Right cardiac atrium (tissue), 5 donors: ENCODE measurements around the gene ZDHHC9. TPM values are rescaled to one million over a fixed set of nuclear protein-coding genes. Genes with fewer than 3 reads are reported as not detected.

ENCODE experiments used
- ATAC-seq, 2 donors: fragments of 200-7000 bp; cut with Tn5 transposase; one replicate each; pipeline versions ENCODE4 v1.8.0 to v1.9.1; 2020; ENCODE audit warnings: moderate library complexity in 2 of 2, mild to moderate bottlenecking in 1 of 2
- DNase-seq, 3 donors: peaks; one replicate each; pipeline ENCODE4 v3.0.0-alpha.2; 2020
- H3K27ac ChIP-seq: one replicate; pipeline ENCODE4 v1.5.1; 2013; ENCODE audit warnings: mild to moderate bottlenecking, low read length, control low read depth, moderate library complexity
- H3K27me3 ChIP-seq: one replicate; pipeline ENCODE4 v1.6.1; 2013; ENCODE audit not compliant: control insufficient read depth, insufficient read depth
- H3K4me1 ChIP-seq: one replicate; pipeline ENCODE4 v1.6.1; 2013; ENCODE audit warnings: low read length; ENCODE audit not compliant: control insufficient read depth, insufficient read depth
- H3K4me3 ChIP-seq: one replicate; pipeline ENCODE4 v1.5.1; 2013; ENCODE audit warnings: low read length, control low read depth
- H3K9me3 ChIP-seq: one replicate; pipeline ENCODE4 v1.6.1; 2013; ENCODE audit warnings: low read length; ENCODE audit not compliant: control insufficient read depth
- WGBS: extraction: QIAGEN DNeasy Blood & Tissue Kit; methylation state at CpG from one replicate; pipeline ENCODE4 v1.1.7; 2013; 5-methylcytosine and 5-hydroxymethylcytosine counted together
- intact Hi-C, 4 donors: fragments of 100-400 bp; cut with DNase I; formaldehyde crosslinking; loops; one replicate each; pipeline versions ENCODE4 v1.11.0 to v1.14.0; 2022 to 2023
- polyA plus RNA-seq: library from polyadenylated mRNA; stranded (reverse); fragments of 200-250 nt; gene quantifications from one replicate; pipeline ENCODE4 v1.2.3, GENCODE V29; 2013
- total RNA-seq, 4 donors: library from RNA; stranded (reverse); fragmentation: NEBNext Ultra II Directional; extraction: Animal tissue kit (Norgen Biotek cat#: 25700); gene quantifications; one replicate each; pipeline ENCODE4 v1.2.1, GENCODE V29; 2021
- donor health status: healthy with polysubstance abuse.
- donor health status: DM: no; HTN: yes; CAD: no.
- donor health status: DM: no; HTN: no; CAD: no.
- donor health status: DM: no; HTN: yes; CAD: no; lungs with severe emphysema.
- donor health status: DM: yes; HTN: yes; CAD: no.

ZDHHC9 gene
- total and polyA plus RNA-seq, 5 donors: 6.3 to 16.7 (median 11.2) TPM

- Histone ChIP-seq H3K27me3 (no peaks in the 10 kb centered on the region), H3K4me1 (peaks cover 2% of the 10 kb centered on the region), H3K4me3 (no peak overlapping the region), H3K27ac (no peak overlapping the region), H3K9me3 (no peaks in the 10 kb centered on the region)
- DNase-seq: peak in 1 of 3 donors; percentile 56
- ATAC-seq: peak in 1 of 2 donors; percentile 17
- intact Hi-C loops: no loop called here
- WGBS: 67% methylated on average over 9 of the region's 9 CpGs
These were observed 83.5 kb downstream of the ZDHHC9 start for GRCh38 chrX:129760155-129760554.

- Histone ChIP-seq H3K27ac (no peak overlapping the region), H3K27me3 (no peaks in the 10 kb centered on the region), H3K9me3 (no peaks in the 10 kb centered on the region), H3K4me1 (peaks cover 2% of the 10 kb centered on the region), H3K4me3 (no peak overlapping the region)
- WGBS: 32% methylated on average over 14 of the region's 14 CpGs
- intact Hi-C loops: no loop called here
- DNase-seq: peak; percentile 46 to 70 (median 69)
- peak; percentile 72 to 74 for ATAC-seq
These were observed 84.1 kb downstream of the ZDHHC9 start for GRCh38 chrX:129759576-129760061.

- DNase-seq: no peak
- WGBS: 67% methylated on average over 18 of the region's 18 CpGs
- intact Hi-C loops: no loop called here
- Histone ChIP-seq H3K4me1 (peaks cover 2% of the 10 kb centered on the region), H3K27ac (no peak overlapping the region), H3K4me3 (no peak overlapping the region), H3K9me3 (no peaks in the 10 kb centered on the region), H3K27me3 (no peaks in the 10 kb centered on the region)
- no peak for ATAC-seq
These were observed 87.7 kb downstream of the ZDHHC9 start for GRCh38 chrX:129755779-129756650.

- 47% methylated on average over 22 of the region's 22 CpGs for WGBS
- no peak for ATAC-seq
These were observed 89.3 kb downstream of the ZDHHC9 start for GRCh38 chrX:129754056-129755024.

More at GRCh38 chrX:129754056-129755024, 89.3 kb downstream of the ZDHHC9 start:
- Histone ChIP-seq H3K27ac (no peak overlapping the region), H3K4me1 (peaks cover 2% of the 10 kb centered on the region), H3K9me3 (no peaks in the 10 kb centered on the region), H3K4me3 (no peak overlapping the region), H3K27me3 (no peaks in the 10 kb centered on the region)
- no peak for DNase-seq
- intact Hi-C loops: no loop called here

Other genes starting within 250 kb of the ZDHHC9 start
- 10 to 100 TPM in 1 of 4 donors, 1 to 10 TPM in 3; 4.0 to 10.5 (median 6.4) TPM for gene APLN, start 188.9 kb downstream of the ZDHHC9 start, total RNA-seq
- 7.0 TPM for gene APLN, start 188.9 kb downstream of the ZDHHC9 start, polyA plus RNA-seq
- 1 to 10 TPM; 2.4 to 4.1 (median 3.2) TPM for gene XPNPEP2, start 104.9 kb downstream of the ZDHHC9 start, total RNA-seq
- gene XPNPEP2, start 104.9 kb downstream of the ZDHHC9 start, polyA plus RNA-seq: 1.3 TPM
- 1 to 10 TPM; 2.1 to 6.0 (median 4.5) TPM for gene SASH3, start 63.9 kb downstream of the ZDHHC9 start, total RNA-seq
- 0.93 TPM for gene SASH3, start 63.9 kb downstream of the ZDHHC9 start, polyA plus RNA-seq
- 10 to 100 TPM in 1 of 4 donors, 1 to 10 TPM in 3; 8.1 to 11.2 (median 8.5) TPM for gene UTP14A, start 62.3 kb upstream of the ZDHHC9 start, total RNA-seq
- gene UTP14A, start 62.3 kb upstream of the ZDHHC9 start, polyA plus RNA-seq: 6.2 TPM
- gene BCORL1, start 138.7 kb upstream of the ZDHHC9 start, total RNA-seq: 10 to 100 TPM; 10.9 to 13.8 (median 11.5) TPM
- 5.0 TPM for gene BCORL1, start 138.7 kb upstream of the ZDHHC9 start, polyA plus RNA-seq